Right lobe of liver (tissue), 6 donors: ENCODE data around the gene TIAM2. TPM values are rescaled to one million over a fixed set of nuclear protein-coding genes. Genes with fewer than 3 reads are reported as not detected.

Experiments
- ATAC-seq, 4 donors: fragments of 200-7000 bp; cut with Tn5 transposase; one replicate each; pipeline ENCODE4 v1.9.1; 2020; ENCODE audit warnings: mild to moderate bottlenecking in 4 of 4, moderate library complexity in 4 of 4
- DNase-seq, 3 donors: peaks; one replicate each; pipeline ENCODE4 v3.0.0-alpha.2; 2020
- H3K27ac ChIP-seq, 3 donors: fragments of 200-600 bp; one replicate each; pipeline ENCODE4 v1.8.0; 2022
- H3K27me3 ChIP-seq, 2 donors: fragments of 200-600 bp; one replicate each; pipeline ENCODE4 v1.8.0; 2022
- H3K36me3 ChIP-seq, 4 donors: fragments of 200-600 bp; sonication (generic) in 1 of 4; one replicate each; pipeline versions ENCODE4 v1.5.1 to v1.8.0; 2017 to 2022; ENCODE audit warnings: control low read depth in 1 of 4
- H3K4me1 ChIP-seq, 4 donors: fragments of 200-600 bp; sonication (generic) in 1 of 4; one replicate each; pipeline versions ENCODE4 v1.5.1 to v1.8.0; 2017 to 2022; ENCODE audit warnings: control low read depth in 1 of 4
- H3K4me3 ChIP-seq, 3 donors: fragments of 200-600 bp; one replicate each; pipeline ENCODE4 v1.8.0; 2022
- H3K9me3 ChIP-seq, 4 donors: fragments of 200-600 bp; sonication (generic) in 1 of 4; one replicate each; pipeline versions ENCODE4 v1.5.1 to v1.8.0; 2017 to 2022; ENCODE audit warnings: control low read depth in 1 of 4
- POLR2A ChIP-seq: fragments of 450-650 bp; IDR thresholded peaks from one replicate; pipeline ENCODE4 v1.6.1; 2017; ENCODE audit warnings: antibody characterized with exemption, mild to moderate bottlenecking
- WGBS: methylation state at CpG from one replicate; pipeline ENCODE4 v1.1.6; 2018; ENCODE audit warnings: low coverage, low lambda C conversion rate; ENCODE audit not compliant: insufficient coverage; ENCODE audit errors: missing lambda C conversion rate; 5-methylcytosine and 5-hydroxymethylcytosine counted together
- intact Hi-C, 2 donors: fragments of 100-400 bp; cut with DNase I; formaldehyde crosslinking; loops; one replicate each; pipeline versions ENCODE4 v1.11.2 to v1.14.1; 2022
- total RNA-seq, 6 experiments: library from RNA; depleted of rRNA in 2 of 6; stranded (reverse); fragments of >200 nt in 2 of 6; fragmentation: NEBNext Ultra II Directional in 3 of 6; extraction: Animal tissue kit (Norgen Biotek cat#: 25700) in 3 of 6; gene quantifications; one replicate each; pipeline versions ENCODE4 v1.1.0 to v1.2.4, GENCODE V29; 2016 to 2023
- TF ChIP-seq, protein P1 (sequence below), 4 donors: fragments of 200-600 bp in 3 of 4; fragments of 450-650 bp in 1 of 4; IDR thresholded peaks; one replicate each; pipeline versions ENCODE4 v1.5.1 to v1.8.0; 2016 to 2022; ENCODE audit warnings: antibody characterized with exemption in 4 of 4, mild to moderate bottlenecking in 2 of 4
- donor health status: DM: no; HTN: yes; CAD: no.
- donor health status: DM: no; HTN: no; CAD: no.
- donor health status: DM: no; HTN: no; CAD: no.
- donor health status: DM: no; HTN: yes; CAD: no.
- donor health status: DM: no; HTN: yes; CAD: no.

Gene TIAM2
- total RNA-seq, 6 experiments from 2014 or later = 1.3 to 4.4 (median 1.7) TPM

DNA sequence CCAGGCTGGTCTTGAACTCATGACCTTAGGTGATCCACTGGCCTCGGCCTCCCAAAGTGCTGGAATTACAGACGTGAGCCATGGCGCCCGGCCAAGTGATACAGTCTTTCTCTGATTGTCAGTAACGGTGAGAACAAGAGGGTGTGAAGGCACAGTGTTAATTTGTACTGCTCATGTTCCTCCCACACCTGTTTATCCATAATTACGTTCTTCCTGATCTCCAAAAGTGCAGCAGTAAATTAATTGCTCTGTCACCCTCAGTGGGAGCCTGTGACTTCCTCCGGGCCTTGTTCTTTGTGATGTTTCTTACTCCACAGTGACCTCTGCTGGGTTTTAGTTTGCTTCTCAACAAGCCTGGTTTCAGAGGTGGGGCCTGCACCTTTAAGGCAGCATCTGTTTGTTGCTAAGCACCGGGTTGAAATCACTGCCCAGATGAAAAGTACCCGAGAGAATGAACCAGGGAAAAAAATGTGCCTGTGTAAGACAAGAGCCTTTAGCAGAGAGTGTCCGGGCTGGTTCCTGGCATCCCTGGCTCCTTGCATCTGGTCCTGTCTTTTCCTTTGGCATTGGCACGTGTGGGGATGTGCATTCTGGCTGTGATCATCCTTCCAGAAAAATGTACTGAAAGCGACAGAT is 179.6 kb downstream of the TIAM2 start:
- peak in 1 of 3 donors; percentile 51 for DNase-seq
- Histone ChIP-seq H3K27ac (no peak overlapping the region), H3K27me3 (no peaks in the 10 kb centered on the region), H3K4me3 (no peak overlapping the region), H3K36me3 (no peaks in the 10 kb centered on the region), H3K4me1 (no peaks in the 10 kb centered on the region), H3K9me3 (no peaks in the 10 kb centered on the region)
- no peak for TF ChIP-seq POLR2A
- TF ChIP-seq, protein P1, sequence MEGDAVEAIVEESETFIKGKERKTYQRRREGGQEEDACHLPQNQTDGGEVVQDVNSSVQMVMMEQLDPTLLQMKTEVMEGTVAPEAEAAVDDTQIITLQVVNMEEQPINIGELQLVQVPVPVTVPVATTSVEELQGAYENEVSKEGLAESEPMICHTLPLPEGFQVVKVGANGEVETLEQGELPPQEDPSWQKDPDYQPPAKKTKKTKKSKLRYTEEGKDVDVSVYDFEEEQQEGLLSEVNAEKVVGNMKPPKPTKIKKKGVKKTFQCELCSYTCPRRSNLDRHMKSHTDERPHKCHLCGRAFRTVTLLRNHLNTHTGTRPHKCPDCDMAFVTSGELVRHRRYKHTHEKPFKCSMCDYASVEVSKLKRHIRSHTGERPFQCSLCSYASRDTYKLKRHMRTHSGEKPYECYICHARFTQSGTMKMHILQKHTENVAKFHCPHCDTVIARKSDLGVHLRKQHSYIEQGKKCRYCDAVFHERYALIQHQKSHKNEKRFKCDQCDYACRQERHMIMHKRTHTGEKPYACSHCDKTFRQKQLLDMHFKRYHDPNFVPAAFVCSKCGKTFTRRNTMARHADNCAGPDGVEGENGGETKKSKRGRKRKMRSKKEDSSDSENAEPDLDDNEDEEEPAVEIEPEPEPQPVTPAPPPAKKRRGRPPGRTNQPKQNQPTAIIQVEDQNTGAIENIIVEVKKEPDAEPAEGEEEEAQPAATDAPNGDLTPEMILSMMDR (IDR thresholded peaks at IDR 0.05) = peak; percentile 45 to 60 (median 53)
- intact Hi-C loops = loop anchor here in 1 of 2 donors (10.0 kb wide), 1 partner anchor 250 kb away; no protein-coding TSS in a partner anchor
- WGBS = 24% methylated on average over 11 of the region's 12 CpGs
- ATAC-seq = peak; percentile 85 to 95 (median 94)

DNA sequence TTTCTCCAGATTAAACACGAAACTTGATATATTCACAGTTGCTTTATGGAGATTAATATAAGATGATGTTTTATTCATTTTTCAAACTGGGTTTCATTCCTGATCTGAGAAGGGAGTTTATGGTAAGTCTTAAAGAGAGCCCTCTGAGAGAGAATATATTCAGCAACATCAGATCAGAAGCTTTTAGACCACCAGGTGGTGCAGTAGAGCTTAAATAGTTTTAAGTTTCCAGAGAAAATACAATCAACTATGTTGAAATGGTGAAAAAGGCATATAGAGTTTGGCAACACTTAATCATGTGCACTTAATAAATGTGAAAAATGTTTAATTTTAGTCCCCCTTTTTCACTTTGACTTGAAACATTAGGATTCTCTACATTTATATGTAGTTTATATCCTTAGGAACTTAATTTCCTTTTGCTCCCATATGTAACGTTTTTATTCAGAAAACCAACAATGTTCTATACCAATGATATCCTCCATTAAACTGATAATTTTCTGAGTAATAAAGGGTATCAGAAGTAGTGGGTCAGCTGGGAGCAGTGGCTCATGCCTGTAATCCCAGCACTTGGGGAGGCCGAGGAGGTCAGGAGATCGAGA is 182.3 kb downstream of the TIAM2 start:
- Histone ChIP-seq H3K27me3 (no peaks in the 10 kb centered on the region), H3K4me1 (no peaks in the 10 kb centered on the region), H3K4me3 (no peak overlapping the region), H3K36me3 (no peaks in the 10 kb centered on the region), H3K9me3 (no peaks in the 10 kb centered on the region), H3K27ac (no peak overlapping the region)
- WGBS = 74% methylated on average over 4 of the region's 4 CpGs
- ATAC-seq (peak; percentile 73 to 76 (median 74)), DNase-seq (no peak)
- TF ChIP-seq, protein P1 (IDR thresholded peaks at IDR 0.05) = peak; percentile 64 to 73 (median 68)
- TF ChIP-seq POLR2A = no peak
- intact Hi-C loops = loop anchor here in 1 of 2 donors (10.0 kb wide), 1 partner anchor 253 kb away; no protein-coding TSS in a partner anchor

DNA sequence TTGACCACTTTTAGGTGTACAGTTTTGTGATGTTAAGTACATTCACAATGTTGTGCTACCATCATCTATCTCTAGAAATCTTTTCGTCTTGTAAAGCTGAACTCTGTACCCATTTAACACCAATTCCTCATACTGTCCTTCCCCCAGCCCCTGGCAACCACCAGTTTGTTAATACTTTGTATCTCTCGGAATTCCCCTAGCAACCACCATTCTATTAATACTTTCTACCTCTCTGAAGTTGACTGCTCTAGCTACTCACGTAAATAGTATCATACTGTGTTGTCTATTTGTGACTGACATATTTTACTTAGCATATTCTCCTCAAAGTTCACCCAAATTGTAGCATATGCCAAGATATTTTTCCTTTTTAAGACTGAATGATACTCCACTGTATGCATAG is 186.4 kb downstream of the TIAM2 start:
- TF ChIP-seq, protein P1 (IDR thresholded peaks at IDR 0.05) = no peak
- TF ChIP-seq POLR2A = no peak
- no peaks in the 10 kb centered on the region for H3K27me3 ChIP-seq
- H3K9me3 ChIP-seq = no peaks in the 10 kb centered on the region
- ATAC-seq (no peak), DNase-seq (no peak)
- intact Hi-C loops = no loop called here
- no peaks in the 10 kb centered on the region for H3K4me1 ChIP-seq
- 43% methylated on average over 3 of the region's 3 CpGs for WGBS
- no peak overlapping the region for H3K4me3 ChIP-seq
- H3K27ac ChIP-seq = no peak overlapping the region
- H3K36me3 ChIP-seq = no peaks in the 10 kb centered on the region

DNA sequence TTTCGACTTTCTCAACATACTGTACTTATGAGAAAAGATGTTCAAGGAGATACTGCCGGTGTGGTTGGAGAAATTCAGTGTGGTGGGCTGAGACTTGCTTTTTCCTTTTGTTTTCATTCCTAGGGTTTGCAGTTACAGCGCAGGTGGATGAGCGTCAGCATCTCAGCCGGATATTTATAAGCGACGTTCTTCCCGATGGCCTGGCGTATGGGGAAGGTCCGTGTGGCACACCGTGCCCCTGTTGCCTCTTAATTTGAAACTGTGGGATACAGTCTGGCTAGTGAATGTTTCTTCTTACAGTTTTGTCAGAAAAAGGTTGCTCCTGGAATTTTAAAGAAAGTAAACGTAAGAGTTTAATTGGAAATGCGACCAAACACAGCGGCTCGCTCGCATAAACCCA is 187.0 kb downstream of the TIAM2 start:
- no peaks in the 10 kb centered on the region for H3K9me3 ChIP-seq
- no peaks in the 10 kb centered on the region for H3K36me3 ChIP-seq
- no peak overlapping the region for H3K4me3 ChIP-seq
- H3K27me3 ChIP-seq = no peaks in the 10 kb centered on the region
- no peak for ATAC-seq
- no peak for TF ChIP-seq POLR2A
- TF ChIP-seq, protein P1 (IDR thresholded peaks at IDR 0.05) = no peak
- DNase-seq = no peak
- WGBS = 83% methylated on average over 16 of the region's 16 CpGs
- H3K27ac ChIP-seq = no peak overlapping the region
- no peaks in the 10 kb centered on the region for H3K4me1 ChIP-seq
- intact Hi-C loops = no loop called here
